H9 (cell line): Measurements from ENCODE around the gene MACROD1. TPM values are rescaled to one million over a fixed set of nuclear protein-coding genes. Genes with fewer than 3 reads are reported as not detected.

Source experiments
- DNase-seq: peaks from one replicate; pipeline ENCODE4 v3.0.0-alpha.2; 2017
- H2AFZ ChIP-seq: one replicate; pipeline ENCODE4 v1.6.1; 2013; ENCODE audit warnings: mild to moderate bottlenecking, low read length, control low read depth, moderate library complexity
- H2AK5ac ChIP-seq: 2 replicates; pipeline ENCODE4 v1.6.1; 2013; ENCODE audit warnings: low read length, control low read depth, mixed read lengths; ENCODE audit not compliant: insufficient read length
- H2BK120ac ChIP-seq: one replicate; pipeline ENCODE4 v1.6.1; 2013; ENCODE audit warnings: low read depth, mild to moderate bottlenecking, low read length, control low read depth, inconsistent platforms; ENCODE audit not compliant: poor library complexity, severe bottlenecking
- H2BK12ac ChIP-seq: 2 replicates; pipeline ENCODE4 v1.6.1; 2013; ENCODE audit warnings: low read length, control low read depth, mixed read lengths, low read depth; ENCODE audit not compliant: insufficient read length
- H2BK15ac ChIP-seq: 2 replicates; pipeline ENCODE4 v1.6.1; 2013; ENCODE audit warnings: low read depth, low read length, control low read depth
- H2BK20ac ChIP-seq: one replicate; pipeline ENCODE4 v1.6.1; 2013; ENCODE audit warnings: low read depth, mild to moderate bottlenecking, low read length, control low read depth, inconsistent platforms; ENCODE audit not compliant: poor library complexity, severe bottlenecking
- H2BK5ac ChIP-seq: 2 replicates; pipeline ENCODE4 v1.6.1; 2013; ENCODE audit warnings: low read length, control low read depth, mixed read lengths; ENCODE audit not compliant: insufficient read length
- H3K14ac ChIP-seq: 2 replicates; pipeline ENCODE4 v1.6.1; 2013; ENCODE audit warnings: low read length, control low read depth; ENCODE audit not compliant: insufficient read depth
- H3K18ac ChIP-seq: 2 replicates; pipeline ENCODE4 v1.6.1; 2013; ENCODE audit warnings: low read depth, mild to moderate bottlenecking, mixed read lengths, low read length, control low read depth; ENCODE audit not compliant: insufficient read length
- H3K23ac ChIP-seq: 2 replicates; pipeline ENCODE4 v1.6.1; 2013; ENCODE audit warnings: low read length, control low read depth, mixed read lengths, low read depth; ENCODE audit not compliant: insufficient read length
- H3K23me2 ChIP-seq: 2 replicates; pipeline ENCODE4 v1.6.1; 2013; ENCODE audit warnings: low read depth, mild to moderate bottlenecking, mixed read lengths, low read length, control low read depth; ENCODE audit not compliant: insufficient read length, poor library complexity, severe bottlenecking
- H3K27ac ChIP-seq: 2 replicates; pipeline ENCODE4 v1.5.1; 2013; ENCODE audit warnings: low read length, control low read depth, mixed read lengths, low read depth; ENCODE audit not compliant: insufficient read length
- H3K27me3 ChIP-seq: 2 replicates; pipeline ENCODE4 v1.6.1; 2013; ENCODE audit warnings: low read length, control low read depth, inconsistent platforms; ENCODE audit not compliant: insufficient read depth
- H3K4ac ChIP-seq: 2 replicates; pipeline ENCODE4 v1.6.1; 2013; ENCODE audit warnings: low read depth, mild to moderate bottlenecking, control low read depth, inconsistent platforms, low read length, moderate library complexity
- H3K4me1 ChIP-seq: 2 replicates; pipeline ENCODE4 v1.6.1; 2013; ENCODE audit warnings: low read length, control low read depth, inconsistent platforms; ENCODE audit not compliant: insufficient read depth
- H3K4me2 ChIP-seq: 2 replicates; pipeline ENCODE4 v1.6.1; 2013; ENCODE audit warnings: low read length, control low read depth, mixed read lengths; ENCODE audit not compliant: insufficient read length, insufficient read depth
- H3K56ac ChIP-seq: 2 replicates; pipeline ENCODE4 v1.6.1; 2013; ENCODE audit warnings: low read depth, mild to moderate bottlenecking, mixed read lengths, low read length, control low read depth; ENCODE audit not compliant: insufficient read length
- H3K79me1 ChIP-seq: 2 replicates; pipeline ENCODE4 v1.6.1; 2013; ENCODE audit warnings: low read depth, mild to moderate bottlenecking, moderate library complexity, low read length, control low read depth, inconsistent platforms; ENCODE audit not compliant: insufficient read depth, poor library complexity, severe bottlenecking
- H3K79me2 ChIP-seq: 2 replicates; pipeline ENCODE4 v1.6.1; 2013; ENCODE audit warnings: low read length, control low read depth, inconsistent platforms; ENCODE audit not compliant: insufficient read depth
- H3K9ac ChIP-seq: 2 replicates; pipeline ENCODE4 v1.6.1; 2013; ENCODE audit warnings: low read length, control low read depth, mixed read lengths; ENCODE audit not compliant: insufficient read length; ENCODE audit errors: extremely low read depth
- H3K9me3 ChIP-seq: one replicate; pipeline ENCODE4 v1.6.1; 2013; ENCODE audit warnings: low read depth, low read length, inconsistent platforms; ENCODE audit not compliant: control insufficient read depth
- H3T11ph ChIP-seq: one replicate; pipeline ENCODE4 v1.6.1; 2013; ENCODE audit warnings: mild to moderate bottlenecking, low read length, control low read depth, inconsistent platforms
- H4K20me1 ChIP-seq: one replicate; pipeline ENCODE4 v1.6.1; 2013; ENCODE audit not compliant: control insufficient read depth, insufficient read length, insufficient read depth
- H4K5ac ChIP-seq: 2 replicates; pipeline ENCODE4 v1.6.1; 2013; ENCODE audit warnings: low read depth, mild to moderate bottlenecking, mixed read lengths, low read length, control low read depth; ENCODE audit not compliant: insufficient read length
- H4K8ac ChIP-seq: replicated peaks from 2 replicates; pipeline ENCODE4 v1.6.1; 2013; ENCODE audit warnings: low read length, control low read depth, mixed read lengths, low read depth; ENCODE audit not compliant: insufficient read length
- H4K91ac ChIP-seq: 2 replicates; pipeline ENCODE4 v1.6.1; 2013; ENCODE audit warnings: low read depth, mild to moderate bottlenecking, moderate library complexity, mixed read lengths, low read length, control low read depth; ENCODE audit not compliant: insufficient read length
- H3K27ac Mint-ChIP-seq, 3 experiments: 2 replicates in 2 of 3; 3 replicates in 1 of 3; pipeline ENCODE4 v1.8.0; 2020 to 2021; ENCODE audit warnings: mixed read lengths in 3 of 3, mild to moderate bottlenecking in 1 of 3, moderate library complexity in 1 of 3
- H3K27me3 Mint-ChIP-seq: 2 replicates; pipeline ENCODE4 v1.8.0; 2021; ENCODE audit warnings: low read depth, mild to moderate bottlenecking, moderate library complexity, mixed read lengths
- H3K36me3 Mint-ChIP-seq, 3 experiments: 2 replicates in 2 of 3; 3 replicates in 1 of 3; pipeline ENCODE4 v1.8.0; 2020 to 2021; ENCODE audit warnings: low read depth in 3 of 3, mixed read lengths in 3 of 3; ENCODE audit not compliant: insufficient read depth in 1 of 3
- H3K4me1 Mint-ChIP-seq, 2 experiments: 2 replicates each; pipeline ENCODE4 v1.8.0; 2020; ENCODE audit warnings: mixed read lengths in 2 of 2
- H3K4me3 Mint-ChIP-seq, 2 experiments: 2 replicates in 1 of 2; 3 replicates in 1 of 2; pipeline ENCODE4 v1.8.0; 2020 to 2021; ENCODE audit warnings: mild to moderate bottlenecking in 2 of 2, mixed read lengths in 2 of 2, moderate library complexity in 1 of 2
- H3K9me3 Mint-ChIP-seq, 2 experiments: 2 replicates in 1 of 2; 3 replicates in 1 of 2; pipeline ENCODE4 v1.8.0; 2020; ENCODE audit warnings: mild to moderate bottlenecking in 2 of 2, mixed read lengths in 2 of 2, moderate library complexity in 1 of 2
- CTCF ChIP-seq: fragments of 200-600 bp; sonication (generic); conservative IDR thresholded peaks from 3 replicates; pipeline ENCODE4 v1.8.0; 2021; ENCODE audit warnings: antibody characterized with exemption, mild to moderate bottlenecking
- WGBS: extraction: QIAGEN DNeasy Blood & Tissue Kit; methylation state at CpG from one replicate; pipeline ENCODE4 v1.1.7; 2013; ENCODE audit warnings: missing lambda C conversion rate, low lambda C conversion rate, mixed read lengths; ENCODE audit not compliant: insufficient read length; ENCODE audit errors: extremely low coverage; 5-methylcytosine and 5-hydroxymethylcytosine counted together
- total RNA-seq: library from RNA; stranded (reverse); gene quantifications from 2 replicates; pipeline ENCODE4 v1.2.1, GENCODE V29; 2021

Gene MACROD1
- total RNA-seq, 1 experiment from 2014 or later: 21.2 TPM

- Histone ChIP-seq H3K27me3 (peaks cover 2% of the 10 kb centered on the region; the same call in 1 of the 2 replicates), H3K23me2 (no peaks in the 10 kb centered on the region), H3K4ac (no peak overlapping the region), H3T11ph (no peak overlapping the region), H2BK12ac (no peak overlapping the region), H4K91ac (no peak overlapping the region), H3K18ac (no peak overlapping the region), H2BK120ac (no peak overlapping the region), H2AFZ (no peak overlapping the region), H3K79me2 (no peaks in the 10 kb centered on the region), H4K8ac (no peak overlapping the region), H2BK15ac (no peak overlapping the region), H3K56ac (no peak overlapping the region), H2BK5ac (no peak overlapping the region), H2AK5ac (no peak overlapping the region), H4K20me1 (no peaks in the 10 kb centered on the region), H4K5ac (no peak overlapping the region), H2BK20ac (no peak overlapping the region), H3K79me1 (no peaks in the 10 kb centered on the region), H3K27ac (no peak overlapping the region), H3K14ac (no peak overlapping the region), H3K4me2 (no peak overlapping the region), H3K4me1 (no peaks in the 10 kb centered on the region), H3K9ac (no peak overlapping the region), H3K23ac (no peak overlapping the region), H3K9me3 (no peaks in the 10 kb centered on the region)
- WGBS: no CpG with 5 or more reads among the region's 21 CpGs
- TF ChIP-seq CTCF: no peak
- Mint-ChIP-seq H3K4me1 (peaks cover 3 to 20% of the 10 kb centered on the region in 2 experiments; a peak in 3 of 4 replicates), H3K27me3 (peaks cover 16% of the 10 kb centered on the region), H3K4me3 (no peak overlapping the region), H3K9me3 (no peaks in the 10 kb centered on the region; a peak in 1 of 5 replicates), H3K36me3 (no peaks in the 10 kb centered on the region; a peak in 1 of 7 replicates), H3K27ac (no peak overlapping the region)
- DNase-seq: no peak
These were observed 24.7 kb downstream of the MACROD1 start for GRCh38 chr11:64141081-64141783.
